ENCODE results near the gene CFP.
"Not testable (repeated sequence)": the region's sequence is repeated elsewhere in the genome, so short reads cannot be mapped to it uniquely, and the experiment has no call there.

Gene CFP

DNA sequence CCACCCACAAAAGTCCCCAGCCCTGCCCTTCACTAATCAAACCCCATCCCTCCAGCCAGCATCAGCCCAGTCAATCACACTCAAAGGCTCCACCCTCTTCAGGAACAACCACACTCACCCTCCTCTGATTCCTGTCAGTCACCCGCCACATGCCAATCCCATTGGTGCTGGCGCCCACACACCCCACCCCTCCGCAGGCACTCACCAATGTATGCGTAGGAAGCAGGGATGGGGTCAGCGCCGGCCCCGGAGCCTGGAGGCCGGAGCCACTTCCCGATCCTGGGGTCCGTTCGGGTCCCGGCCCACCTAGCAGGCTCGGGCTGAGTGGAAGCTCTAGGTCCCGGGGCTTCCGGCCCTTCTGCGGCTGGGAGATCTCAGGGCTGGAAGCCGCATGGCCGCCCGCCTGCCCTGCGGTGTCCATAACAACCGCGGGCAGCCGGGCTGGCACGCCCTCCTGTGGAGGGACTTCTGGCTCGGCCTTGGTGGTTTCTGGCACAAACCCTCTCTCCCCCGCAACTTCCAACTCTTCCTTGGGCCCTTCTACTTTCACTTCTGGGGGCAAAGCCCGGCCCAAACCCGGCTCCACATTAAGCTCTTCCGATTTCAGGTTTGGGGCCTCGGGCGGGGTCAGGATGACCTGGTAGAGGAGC is 7.9 kb upstream of the CFP start:
- DNase-seq: no peak

DNA sequence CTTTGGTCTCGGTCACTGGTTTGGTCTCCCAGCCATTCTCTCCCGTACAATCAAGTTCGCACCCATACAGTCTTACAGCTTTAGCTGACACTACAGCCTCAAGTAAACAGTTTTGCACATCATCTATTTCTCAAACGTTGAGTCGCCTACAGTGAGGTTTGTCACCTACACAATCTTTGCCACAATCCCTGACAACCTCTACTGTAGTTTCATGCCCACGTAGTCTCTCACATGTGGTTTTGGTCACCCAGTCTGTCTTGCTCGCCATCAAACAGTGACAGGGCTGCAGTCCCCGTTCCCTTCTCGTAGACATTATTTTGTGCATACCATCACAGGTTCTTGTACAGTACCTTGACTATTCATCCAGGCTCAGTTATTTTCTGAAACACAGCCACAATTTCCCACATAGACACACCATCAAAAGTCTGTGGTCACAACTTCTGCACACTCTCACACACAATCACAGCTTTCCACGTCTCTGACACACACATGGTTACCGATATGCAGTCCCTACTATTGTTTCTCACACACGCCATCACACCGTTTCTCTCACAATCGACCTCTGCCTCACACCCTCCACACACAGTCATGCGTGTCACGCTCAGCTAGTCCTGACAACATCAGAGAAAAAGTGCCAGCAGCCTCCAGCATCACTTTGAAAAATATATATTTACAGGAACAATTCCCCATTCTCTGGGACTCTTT is 5.3 kb upstream of the CFP start:
- DNase-seq: no peak

DNA sequence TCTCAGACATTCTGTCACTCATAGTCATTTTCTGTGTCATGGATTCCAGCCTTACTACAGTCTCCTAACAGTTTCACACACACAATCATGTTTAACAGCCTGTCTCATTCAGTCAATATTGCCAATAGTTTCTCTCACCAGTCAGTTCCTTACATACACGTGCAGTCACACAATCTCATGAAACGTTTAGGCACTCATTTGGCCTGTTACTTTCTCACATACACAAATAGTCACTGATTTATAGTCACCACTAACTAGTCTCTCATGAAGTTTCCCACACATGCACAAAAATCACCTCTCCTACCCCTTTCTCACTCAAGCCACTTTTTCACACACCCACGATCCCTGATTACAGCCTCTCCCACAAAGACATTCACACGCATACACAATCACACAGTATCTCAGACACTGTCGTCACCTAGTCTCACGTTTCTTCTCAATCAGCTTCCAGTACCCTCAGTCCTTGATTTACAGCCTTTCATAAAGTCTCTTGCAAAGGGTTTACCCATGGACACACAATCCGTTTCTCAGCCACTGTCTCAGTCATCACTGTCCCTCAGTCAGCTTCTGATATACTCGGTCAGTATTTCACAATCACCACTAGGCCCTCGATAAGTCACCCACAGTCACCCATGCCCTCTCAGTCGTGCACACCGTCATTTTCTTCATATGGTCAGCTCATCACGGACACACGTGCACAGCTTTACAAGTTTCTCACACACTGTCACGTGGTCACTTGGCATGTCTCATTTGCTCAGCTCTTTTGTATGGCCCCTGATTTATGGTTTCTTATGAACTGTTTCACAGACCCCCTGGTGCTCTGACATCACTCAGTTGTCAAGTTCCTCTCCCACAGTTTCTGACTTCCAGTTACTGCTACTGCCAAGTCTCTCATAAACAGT is 4.2 kb upstream of the CFP start:
- DNase-seq: no peak

DNA sequence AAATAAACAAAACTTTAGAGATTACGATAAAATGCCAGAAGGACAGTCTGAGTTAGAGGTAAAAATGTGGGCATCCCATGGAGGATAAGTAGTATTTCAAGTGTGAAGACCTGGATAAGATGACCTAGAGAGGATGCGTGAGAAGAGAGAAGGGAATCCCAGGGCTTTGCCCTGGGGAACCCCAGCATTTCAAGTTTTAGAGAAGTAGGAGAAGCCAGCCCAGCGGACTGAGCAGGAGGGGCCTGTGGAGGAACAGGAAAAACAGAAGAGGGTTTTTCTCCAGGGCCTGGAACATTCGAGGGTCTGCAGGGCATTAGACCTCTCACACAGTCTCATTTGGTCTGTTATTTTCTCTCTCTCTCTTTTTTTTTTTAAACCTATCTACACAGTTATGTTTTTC is 2.9 kb upstream of the CFP start:
- no peak for DNase-seq

DNA sequence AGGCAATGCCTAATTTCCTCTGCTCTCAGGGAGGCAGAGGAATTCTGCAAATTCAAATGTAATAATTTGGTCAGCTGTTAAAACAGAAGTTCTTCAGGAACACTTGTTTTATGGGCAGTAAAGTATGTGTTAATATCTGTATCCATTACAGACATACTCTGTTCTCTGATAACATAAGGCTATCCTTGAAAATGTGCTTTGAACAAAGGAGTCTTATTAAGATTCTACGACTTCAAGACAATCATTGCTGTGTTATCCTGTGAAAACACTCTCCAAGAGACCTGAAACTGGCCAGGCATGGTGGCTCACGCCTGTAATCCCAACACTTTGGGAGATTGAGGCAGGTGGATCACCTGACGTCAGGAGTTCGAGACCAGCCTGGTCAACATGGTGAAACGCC is 1.9 kb upstream of the CFP start:
- DNase-seq: no peak

DNA sequence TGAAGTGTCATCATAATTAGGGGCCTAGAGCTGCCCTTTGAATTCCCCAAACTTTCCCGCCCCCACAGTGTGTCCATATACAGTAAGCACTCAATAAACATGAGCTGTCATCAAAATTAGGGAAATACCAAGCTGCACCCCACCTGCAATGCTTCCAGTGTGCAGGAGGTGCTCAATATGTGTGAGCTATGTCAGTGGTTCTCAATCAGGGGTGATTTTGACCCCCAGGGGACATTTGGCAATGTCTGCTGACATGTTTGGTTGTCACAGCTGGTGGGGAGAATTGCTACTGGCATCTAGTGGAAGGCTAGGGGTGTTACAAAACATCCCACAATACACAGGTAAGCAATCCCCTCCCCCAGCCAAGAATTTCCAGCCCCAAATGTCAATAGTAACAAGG is 748 bp downstream of the CFP start:
- DNase-seq: no peak

DNA sequence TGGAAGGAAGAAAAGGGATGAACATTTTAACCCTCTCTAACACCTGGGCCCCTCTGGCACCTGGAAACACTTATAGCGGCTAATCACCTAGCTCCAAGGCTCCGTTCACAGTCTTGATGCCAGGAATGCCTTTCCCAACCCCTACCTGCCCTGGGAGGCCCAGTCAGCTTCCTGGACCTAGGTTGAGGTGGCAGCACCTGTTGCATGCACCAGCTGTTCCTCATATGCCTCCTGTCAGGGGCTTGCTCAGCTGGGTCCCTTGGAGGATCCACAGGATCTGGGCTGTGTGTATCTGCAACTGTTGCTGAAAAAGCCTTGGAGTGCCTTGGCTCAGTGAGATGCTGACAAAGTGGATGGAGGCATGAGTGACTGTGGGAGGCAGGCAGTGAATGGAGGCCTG is 4.4 kb downstream of the CFP start:
- DNase-seq: no peak

DNA sequence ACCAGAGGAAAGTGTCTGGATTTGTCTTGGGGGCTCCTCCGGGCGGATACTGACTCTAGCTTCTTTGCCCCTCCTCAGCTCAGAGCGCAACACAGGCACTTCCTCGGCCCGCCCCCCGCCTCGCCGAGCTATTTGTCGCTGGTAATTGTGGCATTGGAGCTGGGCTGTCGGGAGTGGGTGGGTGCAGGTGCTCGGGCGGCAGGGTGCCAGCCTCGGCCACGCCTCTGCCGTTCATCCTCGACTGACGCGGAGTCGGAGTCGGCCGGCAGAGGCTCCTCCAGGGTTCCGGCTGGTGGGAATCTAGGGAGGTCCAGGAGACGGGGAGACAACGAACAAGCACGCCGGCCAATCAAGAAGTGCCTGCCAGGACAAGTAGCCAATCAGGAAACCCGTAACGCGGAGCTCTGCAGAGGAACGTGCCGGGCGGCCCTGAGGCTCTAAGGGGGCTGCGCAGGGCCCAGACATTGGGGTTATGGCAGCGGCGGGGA is 6.1 kb downstream of the CFP start:
- peak in 1 of 4 experiments; percentile 3 for DNase-seq

DNA sequence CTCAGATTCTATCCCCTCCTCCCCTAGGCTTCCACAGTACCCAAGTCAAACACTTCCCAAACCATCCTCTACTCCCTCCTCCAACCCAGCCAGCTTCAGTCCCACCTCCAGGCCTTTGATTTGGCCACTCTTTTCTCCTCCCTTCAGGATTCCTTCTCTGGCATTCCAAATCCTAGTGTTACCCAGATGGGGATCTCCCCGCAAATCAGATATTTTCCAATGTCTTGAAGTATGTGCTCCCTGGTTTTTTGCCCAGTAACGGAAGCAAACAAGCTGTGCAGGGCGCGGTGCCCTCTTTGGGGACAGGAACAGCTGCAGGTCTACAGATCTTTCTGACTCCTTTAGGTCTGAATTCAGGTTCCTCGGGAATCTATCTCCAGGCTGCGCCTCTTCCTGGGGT is 7.9 kb downstream of the CFP start:
- no peak for DNase-seq

- no peak for DNase-seq
Observed at GRCh38 chrX:47620303-47620685, 9.4 kb downstream of the CFP start.

DNA sequence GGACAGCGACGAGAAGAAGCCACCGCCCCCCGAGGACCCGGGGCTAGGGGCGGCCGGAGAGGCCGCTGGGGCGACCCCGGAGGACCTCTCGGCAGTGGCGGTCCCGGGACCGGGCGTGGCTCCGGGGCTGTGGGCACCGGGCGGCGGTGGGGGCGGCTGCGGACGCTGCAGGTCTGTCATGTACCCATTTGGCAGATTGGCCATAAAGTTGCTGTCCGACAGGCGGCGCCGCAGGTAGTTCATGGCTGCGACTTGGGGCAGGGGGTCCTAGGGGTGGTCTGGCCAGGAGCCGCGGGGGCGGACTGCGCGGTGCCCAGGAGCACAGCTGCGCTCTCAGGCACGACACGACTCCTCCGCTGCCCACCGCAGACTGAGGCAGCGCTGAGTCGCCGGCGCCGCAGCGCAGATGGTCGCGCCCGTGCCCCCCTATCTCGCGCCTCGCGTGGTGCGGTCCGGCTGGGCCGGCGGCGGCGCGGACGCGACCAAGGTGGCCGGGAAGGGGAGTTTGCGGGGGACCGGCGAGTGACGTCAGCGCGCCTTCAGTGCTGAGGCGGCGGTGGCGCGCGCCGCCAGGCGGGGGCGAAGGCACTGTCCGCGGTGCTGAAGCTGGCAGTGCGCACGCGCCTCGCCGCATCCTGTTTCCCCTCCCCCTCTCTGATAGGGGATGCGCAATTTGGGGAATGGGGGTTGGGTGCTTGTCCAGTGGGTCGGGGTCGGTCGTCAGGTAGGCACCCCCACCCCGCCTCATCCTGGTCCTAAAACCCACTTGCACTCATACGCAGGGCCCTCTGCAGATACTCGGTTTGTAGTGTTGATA is 10.0 kb downstream of the CFP start, which contains the start of gene SYN1:
SYN1 (minus strand) TSS at position 372 of the 817 bp plus-strand sequence; CDS start at position 243, 129 bp downstream.
- DNase-seq: peak; percentile 55 to 68 (median 62)

DNA sequence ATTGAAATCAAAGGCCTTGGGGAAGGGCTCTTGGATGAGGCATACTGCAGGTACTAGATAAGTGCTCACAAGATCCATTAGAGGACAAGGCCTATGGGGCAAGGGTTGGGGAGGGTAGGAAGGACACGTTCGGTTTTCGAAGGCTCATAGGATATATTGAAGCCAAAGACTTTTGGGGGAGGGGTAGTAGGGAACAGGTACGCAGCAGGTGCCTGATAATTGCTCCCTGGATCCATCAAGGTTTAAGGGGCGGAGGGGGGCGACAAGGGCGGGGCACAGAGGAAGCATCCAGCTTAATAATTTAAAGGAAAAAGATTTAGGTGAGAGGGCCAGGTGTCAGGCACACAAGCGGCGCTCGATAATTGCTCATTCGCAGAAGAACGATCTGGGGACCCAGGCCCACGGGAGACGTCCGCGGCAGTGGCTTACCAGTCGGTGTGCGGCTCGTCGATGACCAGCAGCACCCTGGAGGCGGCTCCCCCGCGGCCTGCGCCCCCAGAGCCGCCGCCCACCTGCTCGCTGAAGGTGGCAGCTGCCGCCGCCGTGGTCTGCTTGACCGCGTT is 10.7 kb downstream of the CFP start:
- DNase-seq: no peak

DNA sequence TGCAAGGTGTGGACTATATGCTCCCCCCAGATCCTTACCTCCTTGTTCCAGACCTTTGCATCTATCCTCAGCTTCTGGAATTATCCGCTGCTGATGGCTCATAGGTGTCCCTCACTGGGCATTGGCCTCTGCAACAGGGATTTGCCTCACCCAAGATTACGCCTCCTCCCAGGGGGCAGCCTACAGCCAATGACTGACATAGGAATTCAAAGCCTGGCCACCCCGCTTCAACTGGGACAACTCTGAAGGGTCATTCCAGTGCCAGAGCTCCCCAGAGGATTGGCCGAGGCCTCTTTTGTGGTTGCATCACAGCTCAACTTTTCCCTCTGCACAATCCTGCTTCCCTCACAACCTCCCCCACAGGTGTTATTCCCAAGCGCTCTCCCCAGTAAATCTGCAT is 15.1 kb downstream of the CFP start:
- no peak for DNase-seq

DNA sequence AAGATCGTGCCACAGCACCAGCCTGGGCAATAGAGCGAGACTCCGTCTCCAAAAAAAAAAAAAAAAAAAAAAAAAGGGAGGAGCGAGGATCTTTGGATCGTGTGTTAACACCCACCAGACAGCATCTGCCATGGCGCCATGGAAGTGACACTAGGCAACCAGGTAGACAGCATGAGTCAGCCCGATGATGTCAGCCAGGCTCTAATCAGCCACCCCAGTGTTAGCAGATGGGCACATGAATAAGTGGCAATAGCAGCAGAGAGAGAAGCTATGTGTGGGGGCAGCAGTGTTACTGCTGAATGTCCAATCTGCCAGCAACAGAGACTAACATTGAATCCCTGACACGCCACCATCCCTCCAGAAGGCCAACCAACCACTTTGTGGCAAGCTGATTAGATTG is 16.6 kb downstream of the CFP start:
- no peak for DNase-seq

- no peak for DNase-seq
Observed at GRCh38 chrX:47612418-47612817, 17.3 kb downstream of the CFP start.

GRCh38 chrX:47611926-47612325 is 17.8 kb downstream of the CFP start:
- DNase-seq: no peak

GRCh38 chrX:47611489-47611888 is 18.2 kb downstream of the CFP start:
- no peak for DNase-seq

- no peak for DNase-seq
Observed at GRCh38 chrX:47610511-47610910, 19.2 kb downstream of the CFP start.

DNA sequence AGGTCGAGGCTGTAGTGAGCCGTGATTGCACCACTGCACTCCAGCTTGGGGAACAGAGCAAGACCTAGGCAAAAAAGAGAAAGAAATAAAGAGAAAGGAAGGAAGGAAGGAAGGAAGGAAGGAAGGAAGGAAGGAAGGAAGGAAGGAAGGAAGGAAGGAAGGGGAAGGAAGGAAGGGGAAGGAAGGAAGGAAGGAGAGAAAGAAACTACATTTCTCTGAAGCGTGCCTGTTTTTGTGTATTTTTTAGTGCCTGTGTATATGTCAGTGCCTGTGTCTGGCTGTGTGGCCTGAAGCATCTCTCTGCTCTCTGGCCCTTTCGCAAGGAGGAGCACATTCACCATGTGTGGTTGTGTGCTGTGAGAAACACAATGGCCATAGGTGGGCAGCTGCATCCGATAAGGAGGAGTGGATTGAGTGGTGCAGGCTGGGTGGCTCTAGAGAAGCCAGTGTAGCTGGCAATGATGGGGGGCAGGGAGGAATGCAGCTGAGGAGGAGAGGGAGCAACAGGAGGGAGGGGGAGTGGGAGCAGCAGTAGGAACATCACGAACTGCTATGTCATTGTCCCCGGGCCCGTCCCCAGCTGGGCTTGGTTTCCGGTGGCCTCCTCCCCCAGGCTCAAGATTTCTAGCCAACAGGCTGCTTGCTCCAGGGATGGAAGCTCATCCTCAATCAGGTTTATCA is 21.5 kb downstream of the CFP start:
- no peak for DNase-seq

- DNase-seq: no peak
Observed at GRCh38 chrX:47607091-47607490, 22.6 kb downstream of the CFP start.

DNA sequence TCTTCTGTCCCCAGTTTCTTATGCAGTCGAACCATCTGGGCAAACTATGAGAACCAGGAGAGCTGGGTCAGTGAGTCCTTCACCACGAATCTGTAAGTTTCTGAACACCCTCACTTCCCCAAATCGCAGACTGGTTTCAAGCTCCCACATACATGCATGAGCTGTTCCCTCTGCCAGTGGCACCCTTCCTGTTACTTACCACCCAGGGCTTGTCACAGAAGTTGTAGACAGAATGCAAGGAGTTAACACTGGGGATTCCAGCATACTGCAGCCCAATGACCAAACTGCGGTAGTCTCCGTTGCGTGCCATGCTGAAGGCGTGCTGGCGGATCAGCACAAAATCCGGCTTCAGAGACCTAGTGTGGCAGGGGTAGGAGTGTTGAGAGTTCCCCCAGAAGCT is 24.7 kb downstream of the CFP start:
- no peak for DNase-seq

- not testable (repeated sequence) for DNase-seq
Observed at GRCh38 chrX:47603125-47603524, 26.6 kb downstream of the CFP start.

Measured in activated CD4-positive, CD25-positive, alpha-beta regulatory T cell (primary cell).